Measurements from ENCODE around the gene NDUFB1.

- TF ChIP-seq POLR2A (IDR thresholded peaks at IDR 0.05; ENCODE audit: low read length) (no peak), GATA1 (IDR thresholded peaks at IDR 0.05; ENCODE audit: low read depth, low read length) (no peak)
Observed at GRCh38 chr14:92099802-92100201, 21.7 kb downstream of the NDUFB1 start.
